Body of pancreas (tissue), 4 donors: ENCODE measurements around the gene MEP1A. TPM values are rescaled to one million over a fixed set of nuclear protein-coding genes. Genes with fewer than 3 reads are reported as not detected.
"Not testable (repeated sequence)": the region's sequence is repeated elsewhere in the genome, so short reads cannot be mapped to it uniquely, and the experiment has no call there.

Experiments
- ATAC-seq: fragments of 150-250 bp; one replicate; pipeline ENCODE4 v1.9.1; 2016
- DNase-seq, 4 donors: peaks; one replicate each; pipeline ENCODE4 v3.0.0-alpha.2; 2019
- H3K27ac ChIP-seq, 4 donors: fragments of 200-600 bp; sonication (generic); 1 replicate in 3 of 4; 2 replicates in 1 of 4; pipeline versions ENCODE4 v1.5.1 to v1.6.1; 2016 to 2019; ENCODE audit warnings: mild to moderate bottlenecking in 1 of 4, mixed read lengths in 1 of 4, moderate library complexity in 1 of 4
- H3K27me3 ChIP-seq, 2 donors: fragments of 200-600 bp; sonication (generic); one replicate each; pipeline ENCODE4 v1.6.0; 2016; ENCODE audit warnings: mild to moderate bottlenecking in 1 of 2
- H3K36me3 ChIP-seq, 2 donors: fragments of 200-600 bp; sonication (generic); replicated peaks in 1 of 2; 2 replicates each; pipeline ENCODE4 v1.5.1; 2016; ENCODE audit warnings: low read depth in 2 of 2; ENCODE audit not compliant: insufficient read depth in 1 of 2
- H3K4me1 ChIP-seq: fragments of 200-600 bp; sonication (generic); one replicate; pipeline ENCODE4 v1.6.0; 2016
- H3K4me3 ChIP-seq, 2 donors: fragments of 200-600 bp; sonication (generic); 1 replicate in 1 of 2; 2 replicates in 1 of 2; pipeline ENCODE4 v1.5.1; 2016 to 2019
- H3K9me3 ChIP-seq, 3 donors: fragments of 200-600 bp; sonication (generic); 1 replicate in 2 of 3; 2 replicates in 1 of 3; pipeline ENCODE4 v1.5.1; 2016
- POLR2A ChIP-seq, 3 donors: fragments of 450-650 bp; IDR thresholded peaks; one replicate each; pipeline ENCODE4 v1.6.1; 2016; ENCODE audit warnings: antibody characterized with exemption in 3 of 3, mild to moderate bottlenecking in 2 of 3
- WGBS, 2 donors: methylation state at CpG; one replicate each; pipeline ENCODE4 v1.1.5; 2017; 5-methylcytosine and 5-hydroxymethylcytosine counted together
- intact Hi-C: fragments of 100-400 bp; cut with DNase I; formaldehyde crosslinking; loops from one replicate; pipeline ENCODE4 v1.15.1; 2023
- total RNA-seq, 2 donors: library from RNA; depleted of rRNA; stranded (reverse); fragments of >200 nt; gene quantifications; one replicate each; pipeline ENCODE4 v1.1.0, GENCODE V29; 2016
- TF ChIP-seq, protein P1 (sequence below), 7 experiments: fragments of 450-650 bp in 4 of 7; fragments of 200-600 bp in 3 of 7; sonication (generic) in 3 of 7; IDR thresholded peaks; one replicate each; pipeline ENCODE4 v1.5.1; 2016 to 2019; ENCODE audit warnings: antibody characterized with exemption in 7 of 7

Gene MEP1A
- total RNA-seq, 2 donors from 2014 or later = not detected

DNA sequence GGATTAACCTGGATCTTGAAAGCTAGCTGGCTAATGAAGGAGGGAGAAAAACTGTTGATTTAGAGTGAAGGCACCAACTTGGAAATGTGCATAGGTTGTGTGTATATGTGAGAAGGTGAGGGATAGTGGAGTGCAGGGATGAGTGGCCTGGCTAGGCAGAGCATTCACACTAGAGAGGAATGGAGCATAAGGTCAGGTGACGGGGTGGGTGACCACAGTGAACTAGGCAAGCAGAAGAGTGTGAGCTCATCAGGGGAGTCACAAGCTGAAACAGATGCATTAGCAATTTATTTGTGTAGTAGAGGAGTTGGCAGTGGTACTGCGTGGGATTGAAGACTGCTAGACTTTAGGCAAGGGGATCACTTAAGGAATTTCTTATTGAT is 36.0 kb upstream of the MEP1A start:
- no peak overlapping the region for H3K27ac ChIP-seq
- WGBS, 2 donors = 67 to 79% methylated on average over 2 of the region's 2 CpGs
- no peaks in the 10 kb centered on the region for H3K4me1 ChIP-seq
- H3K9me3 ChIP-seq = no peaks in the 10 kb centered on the region
- no peaks in the 10 kb centered on the region for H3K36me3 ChIP-seq
- no peaks in the 10 kb centered on the region for H3K27me3 ChIP-seq
- intact Hi-C loops = no loop called here
- no peak for TF ChIP-seq POLR2A (IDR thresholded peaks at IDR 0.05)
- TF ChIP-seq, protein P1, sequence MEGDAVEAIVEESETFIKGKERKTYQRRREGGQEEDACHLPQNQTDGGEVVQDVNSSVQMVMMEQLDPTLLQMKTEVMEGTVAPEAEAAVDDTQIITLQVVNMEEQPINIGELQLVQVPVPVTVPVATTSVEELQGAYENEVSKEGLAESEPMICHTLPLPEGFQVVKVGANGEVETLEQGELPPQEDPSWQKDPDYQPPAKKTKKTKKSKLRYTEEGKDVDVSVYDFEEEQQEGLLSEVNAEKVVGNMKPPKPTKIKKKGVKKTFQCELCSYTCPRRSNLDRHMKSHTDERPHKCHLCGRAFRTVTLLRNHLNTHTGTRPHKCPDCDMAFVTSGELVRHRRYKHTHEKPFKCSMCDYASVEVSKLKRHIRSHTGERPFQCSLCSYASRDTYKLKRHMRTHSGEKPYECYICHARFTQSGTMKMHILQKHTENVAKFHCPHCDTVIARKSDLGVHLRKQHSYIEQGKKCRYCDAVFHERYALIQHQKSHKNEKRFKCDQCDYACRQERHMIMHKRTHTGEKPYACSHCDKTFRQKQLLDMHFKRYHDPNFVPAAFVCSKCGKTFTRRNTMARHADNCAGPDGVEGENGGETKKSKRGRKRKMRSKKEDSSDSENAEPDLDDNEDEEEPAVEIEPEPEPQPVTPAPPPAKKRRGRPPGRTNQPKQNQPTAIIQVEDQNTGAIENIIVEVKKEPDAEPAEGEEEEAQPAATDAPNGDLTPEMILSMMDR (IDR thresholded peaks at IDR 0.05) = no peak
- DNase-seq (peak in 1 of 4 donors; percentile 17), ATAC-seq (no peak)
- H3K4me3 ChIP-seq = no peak overlapping the region

DNA sequence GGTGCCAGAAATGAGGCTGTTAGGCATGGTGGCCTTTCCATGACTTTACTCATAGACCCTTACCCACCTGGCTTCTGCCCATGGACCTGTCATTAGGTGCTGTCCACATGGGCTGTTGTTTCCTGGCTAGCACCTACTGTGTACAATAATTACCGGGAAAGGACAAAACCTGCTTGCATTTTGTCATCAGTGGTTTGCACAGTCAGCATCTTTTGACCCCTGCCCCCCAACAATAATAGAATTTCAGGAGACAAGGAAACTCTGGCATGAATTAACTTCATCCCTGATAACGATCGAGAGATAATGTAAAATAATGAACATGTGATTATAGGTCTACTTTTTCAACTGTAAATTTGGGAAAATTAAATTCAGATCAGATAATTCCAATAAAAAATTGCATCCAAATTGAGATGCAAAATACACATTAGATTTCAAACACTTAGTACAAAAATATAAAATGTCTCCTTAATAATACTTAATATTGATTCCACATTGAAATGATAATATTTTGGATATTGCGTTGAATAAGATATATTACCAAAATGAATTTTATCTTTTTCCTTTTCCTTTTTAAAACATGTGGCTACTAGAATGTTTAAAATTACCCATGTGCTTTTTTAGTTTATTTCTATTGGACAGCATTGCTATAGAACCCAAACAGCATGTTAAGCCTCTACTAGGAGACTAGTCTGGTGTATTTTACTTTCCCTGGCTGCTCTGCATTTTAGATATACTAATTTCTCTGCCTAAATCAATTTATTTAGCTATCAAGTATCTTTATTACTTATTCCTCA is 34.0 kb upstream of the MEP1A start:
- intact Hi-C loops = no loop called here
- TF ChIP-seq, protein P1 (IDR thresholded peaks at IDR 0.05) = no peak
- WGBS, 2 donors = 81 to 82% methylated on average over 4 of the region's 4 CpGs
- H3K27me3 ChIP-seq = no peaks in the 10 kb centered on the region
- no peaks in the 10 kb centered on the region for H3K36me3 ChIP-seq
- H3K4me1 ChIP-seq = no peaks in the 10 kb centered on the region
- no peak overlapping the region for H3K4me3 ChIP-seq
- ATAC-seq = no peak
- no peak for DNase-seq
- no peaks in the 10 kb centered on the region for H3K9me3 ChIP-seq
- H3K27ac ChIP-seq = no peak overlapping the region

DNA sequence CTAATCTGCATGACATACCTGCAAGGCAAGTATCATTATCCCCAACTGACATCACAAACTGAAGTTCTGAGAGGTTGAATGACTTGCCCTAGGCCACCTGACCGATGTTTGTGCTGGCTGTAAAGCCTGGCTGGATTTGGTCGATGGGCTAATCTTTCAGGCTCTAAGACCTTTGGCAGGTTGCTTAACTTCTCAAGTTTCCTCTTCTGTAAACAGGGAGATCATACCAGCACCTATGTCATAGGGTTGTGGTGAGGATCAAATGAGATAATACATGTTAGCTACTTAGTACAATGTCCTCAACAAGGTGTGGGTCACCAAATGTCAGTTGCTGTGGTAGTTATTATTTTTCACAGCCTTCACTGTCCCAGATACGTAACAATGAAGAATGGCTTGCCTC is 32.3 kb upstream of the MEP1A start:
- Histone ChIP-seq H3K27me3 (no peaks in the 10 kb centered on the region), H3K36me3 (no peaks in the 10 kb centered on the region), H3K4me1 (no peaks in the 10 kb centered on the region), H3K4me3 (no peak overlapping the region), H3K27ac (no peak overlapping the region), H3K9me3 (no peaks in the 10 kb centered on the region)
- ATAC-seq = no peak
- TF ChIP-seq POLR2A (IDR thresholded peaks at IDR 0.05) = no peak
- TF ChIP-seq, protein P1 (IDR thresholded peaks at IDR 0.05) = no peak
- 58 to 72% methylated on average over 3 of the region's 3 CpGs for WGBS, 2 donors
- intact Hi-C loops = no loop called here
- no peak for DNase-seq

DNA sequence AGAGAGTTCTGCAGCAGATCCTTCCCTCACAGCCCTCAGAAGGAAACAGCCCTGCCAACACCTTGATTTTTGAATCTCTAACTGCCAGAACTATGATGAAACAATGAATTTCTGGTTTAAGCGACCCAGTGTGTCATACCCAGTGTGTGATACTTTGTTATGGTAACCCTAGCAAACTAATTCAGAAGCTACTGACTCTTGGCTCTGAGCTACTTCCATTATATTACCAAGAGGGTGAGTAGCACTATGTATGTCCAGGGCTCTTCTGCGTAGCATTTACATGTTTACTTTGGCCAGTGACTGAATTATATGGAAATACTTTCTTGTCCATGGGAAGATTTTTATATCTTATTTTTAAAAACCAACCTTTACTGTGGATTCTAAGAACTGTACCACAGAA is 29.7 kb upstream of the MEP1A start:
- intact Hi-C loops = no loop called here
- TF ChIP-seq, protein P1 (IDR thresholded peaks at IDR 0.05) = no peak
- TF ChIP-seq POLR2A (IDR thresholded peaks at IDR 0.05) = no peak
- Histone ChIP-seq H3K4me3 (no peak overlapping the region), H3K27me3 (no peaks in the 10 kb centered on the region), H3K4me1 (no peaks in the 10 kb centered on the region), H3K27ac (no peak overlapping the region), H3K9me3 (no peaks in the 10 kb centered on the region), H3K36me3 (no peaks in the 10 kb centered on the region)
- DNase-seq (no peak), ATAC-seq (no peak)
- WGBS, 2 donors = 78 to 85% methylated on average over 2 of the region's 2 CpGs

DNA sequence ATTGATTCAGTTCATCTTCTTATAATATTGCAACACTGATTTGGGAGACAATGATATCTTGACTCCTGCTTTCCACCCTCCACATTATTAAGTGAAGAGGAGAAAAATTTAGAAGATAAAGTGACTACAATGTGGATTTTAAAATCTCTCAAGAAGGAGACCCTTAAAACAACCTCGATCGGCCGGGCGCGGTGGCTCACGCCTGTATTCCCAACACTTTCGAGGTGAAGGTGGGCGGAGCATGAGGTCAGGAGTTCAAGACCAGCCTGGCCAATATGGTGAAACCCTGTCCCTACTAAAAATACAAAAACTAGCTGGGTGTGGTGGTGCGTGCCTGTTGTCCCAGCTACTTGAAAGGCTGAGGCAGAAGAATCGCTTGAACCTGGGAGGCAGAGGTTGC is 28.9 kb upstream of the MEP1A start:
- H3K4me1 ChIP-seq, H3K27ac ChIP-seq, H3K9me3 ChIP-seq, intact Hi-C loops, H3K4me3 ChIP-seq, ATAC-seq, H3K27me3 ChIP-seq, H3K36me3 ChIP-seq, DNase-seq: not testable (repeated sequence)
- whole genome bisulfite sequencing, 2 donors = 81 to 88% methylated on average over 10 of the region's 10 CpGs
